ENCODE measurements around the gene DNAJB1. TPM values are rescaled to one million over a fixed set of nuclear protein-coding genes. Genes with fewer than 3 reads are reported as not detected.
"Not testable (repeated sequence)": the region's sequence is repeated elsewhere in the genome, so short reads cannot be mapped to it uniquely, and the experiment has no call there.

The DNAJB1 gene
- total RNA-seq (2021; fragmentation: NEBNext Ultra II Directional; extraction: Animal tissue kit (Norgen Biotek cat#: 25700)) = 100 to 1,000 TPM in 3 of 6 experiments, 10 to 100 TPM in 3; 99.2 to 138 (median 103) TPM
- long read RNA-seq, transcript DNAJB1-201 (3 exons, 2,264 nt) = major isoform, 128 of 143 reads
- long read RNA-seq, partial matches to known transcripts = 4 of 143 reads
- long read RNA-seq, other reads (novel, unspliced or antisense) = 7 of 143 reads

- Mint-ChIP-seq H3K4me1 (ENCODE audit: low read depth) (peaks cover 47% of the 10 kb centered on the region), H3K36me3 (ENCODE audit: low read depth) (peaks cover 34% of the 10 kb centered on the region), H3K27me3 (ENCODE audit: insufficient read depth) (peaks cover 9% of the 10 kb centered on the region), H3K9me3 (peaks cover 7% of the 10 kb centered on the region; the same call in 1 of the 2 replicates), H3K4me3 (peak within 1 kb of the TSS; percentile 98), H3K27ac (peak within 1 kb of the TSS; percentile 94)
- TF ChIP-seq, protein P1, sequence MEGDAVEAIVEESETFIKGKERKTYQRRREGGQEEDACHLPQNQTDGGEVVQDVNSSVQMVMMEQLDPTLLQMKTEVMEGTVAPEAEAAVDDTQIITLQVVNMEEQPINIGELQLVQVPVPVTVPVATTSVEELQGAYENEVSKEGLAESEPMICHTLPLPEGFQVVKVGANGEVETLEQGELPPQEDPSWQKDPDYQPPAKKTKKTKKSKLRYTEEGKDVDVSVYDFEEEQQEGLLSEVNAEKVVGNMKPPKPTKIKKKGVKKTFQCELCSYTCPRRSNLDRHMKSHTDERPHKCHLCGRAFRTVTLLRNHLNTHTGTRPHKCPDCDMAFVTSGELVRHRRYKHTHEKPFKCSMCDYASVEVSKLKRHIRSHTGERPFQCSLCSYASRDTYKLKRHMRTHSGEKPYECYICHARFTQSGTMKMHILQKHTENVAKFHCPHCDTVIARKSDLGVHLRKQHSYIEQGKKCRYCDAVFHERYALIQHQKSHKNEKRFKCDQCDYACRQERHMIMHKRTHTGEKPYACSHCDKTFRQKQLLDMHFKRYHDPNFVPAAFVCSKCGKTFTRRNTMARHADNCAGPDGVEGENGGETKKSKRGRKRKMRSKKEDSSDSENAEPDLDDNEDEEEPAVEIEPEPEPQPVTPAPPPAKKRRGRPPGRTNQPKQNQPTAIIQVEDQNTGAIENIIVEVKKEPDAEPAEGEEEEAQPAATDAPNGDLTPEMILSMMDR (IDR thresholded peaks at IDR 0.05) = no peak
- peak; percentile 70 for DNase-seq
Observed at GRCh38 chr19:14517840-14518505, at the start of gene DNAJB1. DNAJB1 (minus strand) TSS chr19:14518397; CDS start chr19:14518349, 48 bp downstream.

DNA sequence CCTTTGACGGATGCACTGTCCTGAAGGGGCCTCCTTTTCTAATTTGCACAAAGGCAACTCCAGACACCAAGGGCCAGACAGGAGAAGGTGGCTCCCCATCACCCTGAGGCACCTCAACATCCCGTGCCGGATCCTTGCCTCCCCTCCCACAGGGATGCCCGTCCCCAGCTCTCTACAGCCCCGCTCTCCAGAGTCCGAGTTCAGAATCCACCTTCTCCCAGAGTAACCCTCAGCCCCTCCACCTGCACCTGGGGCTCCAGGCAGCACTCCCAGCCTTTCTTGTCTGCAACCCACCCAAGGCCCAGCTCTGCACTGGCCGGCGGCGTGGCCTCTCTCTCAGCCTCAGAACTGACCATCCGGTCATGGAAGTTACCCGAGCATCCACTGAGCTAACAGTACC lies 48.9 kb upstream of the DNAJB1 start:
- Mint-ChIP-seq H3K27ac (no peak overlapping the region), H3K9me3 (no peaks in the 10 kb centered on the region), H3K4me3 (no peak overlapping the region), H3K4me1 (ENCODE audit: low read depth) (peaks cover 11% of the 10 kb centered on the region; the same call in 1 of the 2 replicates), H3K36me3 (ENCODE audit: low read depth) (peaks cover 8% of the 10 kb centered on the region), H3K27me3 (ENCODE audit: insufficient read depth) (no peaks in the 10 kb centered on the region)
- DNase-seq = no peak
- TF ChIP-seq, protein P1 (IDR thresholded peaks at IDR 0.05) = no peak

- TF ChIP-seq, protein P1 (IDR thresholded peaks at IDR 0.05) = no peak
- no peak overlapping the region for H3K27ac Mint-ChIP-seq
- no peak overlapping the region for H3K4me3 Mint-ChIP-seq
- H3K4me1 Mint-ChIP-seq (ENCODE audit: low read depth) = peaks cover 10% of the 10 kb centered on the region; the same call in 1 of the 2 replicates
- DNase-seq = no peak
- H3K9me3 Mint-ChIP-seq = no peaks in the 10 kb centered on the region
- peaks cover 7% of the 10 kb centered on the region for H3K36me3 Mint-ChIP-seq (ENCODE audit: low read depth)
- H3K27me3 Mint-ChIP-seq (ENCODE audit: insufficient read depth) = no peaks in the 10 kb centered on the region
Observed at GRCh38 chr19:14566712-14567077, 48.5 kb upstream of the DNAJB1 start.

- no peak for DNase-seq
- TF ChIP-seq, protein P1 (IDR thresholded peaks at IDR 0.05) = no peak
- Mint-ChIP-seq H3K27ac (no peak overlapping the region), H3K4me3 (no peak overlapping the region), H3K9me3 (no peaks in the 10 kb centered on the region), H3K27me3 (ENCODE audit: insufficient read depth) (no peaks in the 10 kb centered on the region), H3K36me3 (ENCODE audit: low read depth) (0 out of 2 replicates have a peak, but pooled peaks cover under 1% of the 10 kb centered on the region), H3K4me1 (ENCODE audit: low read depth) (peaks cover 6% of the 10 kb centered on the region; the same call in 1 of the 2 replicates)
Observed at GRCh38 chr19:14565765-14566711, 47.8 kb upstream of the DNAJB1 start.

DNA sequence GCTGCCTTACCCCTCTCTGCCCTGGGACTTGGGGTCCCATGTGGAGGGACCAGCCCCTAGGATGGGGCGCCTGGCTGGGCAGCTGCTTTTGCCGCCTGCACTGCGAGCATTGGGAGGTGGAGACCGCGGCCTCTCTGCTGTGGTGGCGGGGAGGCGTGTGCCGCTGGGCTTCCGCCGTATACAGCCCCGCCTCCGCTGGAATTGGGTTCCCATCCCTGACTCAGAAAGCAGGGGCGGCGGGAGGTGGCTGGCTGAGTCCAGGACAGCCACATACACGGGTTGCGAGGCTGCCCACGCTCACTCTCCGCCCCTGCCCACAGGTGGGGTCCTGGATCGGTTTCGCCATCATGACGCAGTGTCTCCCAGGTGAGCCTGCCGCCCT lies 47.1 kb upstream of the DNAJB1 start:
- TF ChIP-seq, protein P1 (IDR thresholded peaks at IDR 0.05) = no peak
- no peaks in the 10 kb centered on the region for H3K9me3 Mint-ChIP-seq
- H3K36me3 Mint-ChIP-seq (ENCODE audit: low read depth) = no peaks in the 10 kb centered on the region
- no peak for DNase-seq
- H3K4me1 Mint-ChIP-seq (ENCODE audit: low read depth) = no peaks in the 10 kb centered on the region
- H3K27me3 Mint-ChIP-seq (ENCODE audit: insufficient read depth) = no peaks in the 10 kb centered on the region
- no peak overlapping the region for H3K4me3 Mint-ChIP-seq
- no peak overlapping the region for H3K27ac Mint-ChIP-seq

GRCh38 chr19:14564652-14565297 lies 46.6 kb upstream of the DNAJB1 start:
- not testable (repeated sequence) for H3K27me3 Mint-ChIP-seq (ENCODE audit: insufficient read depth); H3K36me3 Mint-ChIP-seq (ENCODE audit: low read depth); H3K4me1 Mint-ChIP-seq (ENCODE audit: low read depth); H3K4me3 Mint-ChIP-seq; DNase-seq; H3K9me3 Mint-ChIP-seq; H3K27ac Mint-ChIP-seq

All from HFFc6 (cell line).